SK-N-SH treated with all-trans-retinoic acid at 6 μM for 48 hours (cell line): ENCODE data around the gene ERI2.
"Not testable (repeated sequence)": the region's sequence is repeated elsewhere in the genome, so short reads cannot be mapped to it uniquely, and the experiment has no call there.

ENCODE experiments used
- ATAC-seq: fragments of 200-7000 bp; cut with Tn5 transposase; 3 replicates; pipeline ENCODE4 v1.9.1; 2020; ENCODE audit warnings: mild to moderate bottlenecking, moderate library complexity
- ARNTL ChIP-seq: fragments of 450-650 bp; formaldehyde crosslinking; IDR thresholded peaks from 2 replicates; pipeline ENCODE4 v1.5.0; 2020; ENCODE audit warnings: low read depth, mild to moderate bottlenecking, moderate library complexity, borderline replicate concordance
- BACH2 ChIP-seq: fragments of 250-450 bp; sonication (Bioruptor Pico); IDR thresholded peaks from 2 replicates; pipeline ENCODE4 v1.9.0; 2021; ENCODE audit warnings: mild to moderate bottlenecking, borderline replicate concordance
- CREB5 ChIP-seq: fragments of 250-450 bp; sonication (Bioruptor Pico); IDR thresholded peaks from 2 replicates; pipeline ENCODE4 v1.5.1; 2020; ENCODE audit warnings: low read depth, mild to moderate bottlenecking, moderate library complexity
- CSDC2 ChIP-seq: fragments of 250-450 bp; sonication (Bioruptor Pico); IDR thresholded peaks from 2 replicates; pipeline ENCODE4 v1.5.0; 2020; ENCODE audit warnings: mild to moderate bottlenecking, moderate library complexity
- CSRNP3 ChIP-seq: fragments of 250-450 bp; sonication (Bioruptor Pico); IDR thresholded peaks from 2 replicates; pipeline ENCODE4 v1.5.1; 2021; ENCODE audit warnings: mild to moderate bottlenecking, moderate library complexity
- ESRRG ChIP-seq: fragments of 250-450 bp; sonication (Bioruptor Pico); IDR thresholded peaks from 2 replicates; pipeline ENCODE4 v1.6.1; 2021; ENCODE audit warnings: mild to moderate bottlenecking
- GLIS3 ChIP-seq: fragments of 250-450 bp; sonication (Bioruptor Pico); IDR thresholded peaks from 2 replicates; pipeline ENCODE4 v1.5.0; 2020; ENCODE audit warnings: mild to moderate bottlenecking, moderate library complexity
- ISL1 ChIP-seq: fragments of 250-450 bp; sonication (Bioruptor Pico); IDR thresholded peaks from 2 replicates; pipeline ENCODE4 v2.1.2; 2022; ENCODE audit warnings: mild to moderate bottlenecking, moderate library complexity
- OSR1 ChIP-seq: fragments of 250-450 bp; sonication (Bioruptor Pico); IDR thresholded peaks from 2 replicates; pipeline ENCODE4 v1.8.0; 2022; ENCODE audit warnings: moderate library complexity, mild to moderate bottlenecking, inconsistent platforms
- PATZ1 ChIP-seq: fragments of 250-450 bp; sonication (Bioruptor Pico); IDR thresholded peaks from 2 replicates; pipeline ENCODE4 v1.8.0; 2020; ENCODE audit warnings: mild to moderate bottlenecking, moderate library complexity, borderline replicate concordance
- POU6F1 ChIP-seq: fragments of 250-450 bp; sonication (Bioruptor Pico); IDR thresholded peaks from 2 replicates; pipeline ENCODE4 v1.8.0; 2021; ENCODE audit warnings: low read depth, mild to moderate bottlenecking, moderate library complexity, borderline replicate concordance
- PPARA ChIP-seq: fragments of 250-450 bp; sonication (Bioruptor Pico); IDR thresholded peaks from 2 replicates; pipeline ENCODE4 v1.5.0; 2020; ENCODE audit warnings: mild to moderate bottlenecking, borderline replicate concordance
- RARB ChIP-seq: fragments of 250-450 bp; sonication (Bioruptor Pico); IDR thresholded peaks from 2 replicates; pipeline ENCODE4 v1.8.0; 2021; ENCODE audit warnings: mild to moderate bottlenecking, moderate library complexity
- SNAI2 ChIP-seq: fragments of 250-450 bp; sonication (Bioruptor Pico); IDR thresholded peaks from 2 replicates; pipeline ENCODE4 v1.5.0; 2020; ENCODE audit warnings: mild to moderate bottlenecking, moderate library complexity
- TCF4 ChIP-seq: fragments of 250-450 bp; sonication (Bioruptor Pico); IDR thresholded peaks from 2 replicates; pipeline ENCODE4 v1.8.0; 2021; ENCODE audit warnings: mild to moderate bottlenecking, moderate library complexity, borderline replicate concordance
- TOX ChIP-seq: fragments of 250-450 bp; sonication (Bioruptor Pico); IDR thresholded peaks from 2 replicates; pipeline ENCODE4 v1.8.0; 2021; ENCODE audit warnings: mild to moderate bottlenecking, moderate library complexity, borderline replicate concordance
- TSHZ2 ChIP-seq: fragments of 250-450 bp; sonication (Bioruptor Pico); IDR thresholded peaks from 2 replicates; pipeline ENCODE4 v1.5.0; 2020; ENCODE audit warnings: mild to moderate bottlenecking, moderate library complexity
- ZC3H10 ChIP-seq: fragments of 250-450 bp; sonication (Bioruptor Pico); IDR thresholded peaks from 2 replicates; pipeline ENCODE4 v1.5.1; 2021; ENCODE audit warnings: mild to moderate bottlenecking, moderate library complexity
- ZFP3 ChIP-seq: fragments of 250-450 bp; sonication (Bioruptor Pico); IDR thresholded peaks from 2 replicates; pipeline ENCODE4 v1.5.0; 2020; ENCODE audit warnings: mild to moderate bottlenecking, moderate library complexity
- ZFP30 ChIP-seq: fragments of 450-650 bp; formaldehyde crosslinking; IDR thresholded peaks from 2 replicates; pipeline ENCODE4 v1.5.0; 2022; ENCODE audit warnings: mild to moderate bottlenecking, moderate library complexity
- ZNF565 ChIP-seq: fragments of 450-650 bp; formaldehyde crosslinking; conservative IDR thresholded peaks from 2 replicates; pipeline ENCODE4 v1.5.0; 2020; ENCODE audit warnings: low read depth, mild to moderate bottlenecking, moderate library complexity
- ZNF70 ChIP-seq: fragments of 450-650 bp; formaldehyde crosslinking; IDR thresholded peaks from 2 replicates; pipeline ENCODE4 v1.5.0; 2020; ENCODE audit warnings: mild to moderate bottlenecking, moderate library complexity
- ZNF8 ChIP-seq: fragments of 450-650 bp; formaldehyde crosslinking; IDR thresholded peaks from 2 replicates; pipeline ENCODE4 v1.5.0; 2020; ENCODE audit warnings: mild to moderate bottlenecking, moderate library complexity

Gene ERI2

GRCh38 chr16:20766294-20766693 is 40.0 kb downstream of the ERI2 start:
- no peak for ATAC-seq
- TF ChIP-seq BACH2 (CRISPR knock-in tag) (no peak), ZNF565 (CRISPR knock-in tag) (no peak), ESRRG (CRISPR knock-in tag) (no peak), CREB5 (CRISPR knock-in tag) (no peak), SNAI2 (CRISPR knock-in tag) (no peak), RARB (CRISPR knock-in tag) (no peak), ZC3H10 (no peak)

- TF ChIP-seq ISL1 (CRISPR knock-in tag): no peak
- TF ChIP-seq ZFP30 (CRISPR knock-in tag): no peak
- no peak for TF ChIP-seq ZNF70 (CRISPR knock-in tag)
- TF ChIP-seq GLIS3 (CRISPR knock-in tag): no peak
- no peak for TF ChIP-seq SNAI2 (CRISPR knock-in tag)
- TF ChIP-seq PPARA (CRISPR knock-in tag): no peak
- TF ChIP-seq POU6F1: no peak
- no peak for TF ChIP-seq BACH2 (CRISPR knock-in tag)
- no peak for TF ChIP-seq ZNF8 (CRISPR knock-in tag)
- TF ChIP-seq PATZ1: no peak
- no peak for TF ChIP-seq ARNTL (CRISPR knock-in tag)
- TF ChIP-seq CSRNP3 (CRISPR knock-in tag): no peak
- no peak for TF ChIP-seq TCF4 (CRISPR knock-in tag)
- no peak for TF ChIP-seq ZFP3 (CRISPR knock-in tag)
- TF ChIP-seq TOX (CRISPR knock-in tag): no peak
- TF ChIP-seq RARB (CRISPR knock-in tag): no peak
- no peak for TF ChIP-seq ZNF565 (CRISPR knock-in tag)
- no peak for TF ChIP-seq CREB5 (CRISPR knock-in tag)
- TF ChIP-seq, all 23 proteins: peak for 0
- ATAC-seq: no peak
Observed at GRCh38 chr16:20765732-20766131, 40.5 kb downstream of the ERI2 start.

- not testable (repeated sequence) for ATAC-seq
Observed at GRCh38 chr16:20764448-20764847, 41.8 kb downstream of the ERI2 start.

GRCh38 chr16:20763461-20764232 is 42.6 kb downstream of the ERI2 start, which contains the start of gene ACSM3:
Gene ACSM3 (plus strand): TSS chr16:20764014. CDS start chr16:20770035, 6,021 bp downstream.
- TF ChIP-seq OSR1 (no peak), GLIS3 (CRISPR knock-in tag) (no peak), TSHZ2 (CRISPR knock-in tag) (no peak), CSDC2 (CRISPR knock-in tag) (no peak), TCF4 (CRISPR knock-in tag) (no peak)
- TF ChIP-seq, all 23 proteins: peak for 0

More at GRCh38 chr16:20763461-20764232, 42.6 kb downstream of the ERI2 start, which contains the start of gene ACSM3:
- peak; percentile 100 for ATAC-seq
